GM18868 (cell line): Measurements from ENCODE around the gene DNAJC30.
"Not testable (repeated sequence)": the region's sequence is repeated elsewhere in the genome, so short reads cannot be mapped to it uniquely, and the experiment has no call there.

Source experiments
- ATAC-seq: cut with Tn5 transposase; IDR thresholded peaks from one replicate; pipeline ENCODE4 v1.9.1; 2021; ENCODE audit warnings: mild to moderate bottlenecking, moderate library complexity; ENCODE audit not compliant: unreplicated experiment

DNAJC30 gene

GRCh38 chr7:73683788-73684693 lies 788 bp upstream of the DNAJC30 start:
- ATAC-seq, result no peak

- ATAC-seq, result peak; percentile 8
These were observed 553 bp downstream of the DNAJC30 start for GRCh38 chr7:73682745-73683055.

- ATAC-seq, result no peak
These were observed 2.2 kb downstream of the DNAJC30 start for GRCh38 chr7:73681031-73681430.

- ATAC-seq, result no peak
These were observed 2.8 kb downstream of the DNAJC30 start for GRCh38 chr7:73680501-73680900.

GRCh38 chr7:73679709-73680108 lies 3.5 kb downstream of the DNAJC30 start:
- no peak for ATAC-seq

- ATAC-seq, result no peak
These were observed 4.4 kb downstream of the DNAJC30 start for GRCh38 chr7:73678862-73679261.

- ATAC-seq, result not testable (repeated sequence)
These were observed 7.2 kb downstream of the DNAJC30 start for GRCh38 chr7:73676062-73676461.

- no peak for ATAC-seq
These were observed 8.7 kb downstream of the DNAJC30 start for GRCh38 chr7:73674468-73675124.

GRCh38 chr7:73671857-73672445 lies 11.3 kb downstream of the DNAJC30 start:
- no peak for ATAC-seq

- no peak for ATAC-seq
These were observed 12.0 kb downstream of the DNAJC30 start for GRCh38 chr7:73671322-73671661.

- no peak for ATAC-seq
These were observed 13.3 kb downstream of the DNAJC30 start for GRCh38 chr7:73669858-73670385.

GRCh38 chr7:73669288-73669701 lies 14.0 kb downstream of the DNAJC30 start:
- no peak for ATAC-seq

GRCh38 chr7:73668886-73669230 lies 14.4 kb downstream of the DNAJC30 start:
- ATAC-seq, result no peak

GRCh38 chr7:73668103-73668885 lies 15.0 kb downstream of the DNAJC30 start:
- no peak for ATAC-seq

GRCh38 chr7:73667344-73668102 lies 15.7 kb downstream of the DNAJC30 start, which contains the start of gene VPS37D:
TSS of gene VPS37D (plus strand) at chr7:73667831. CDS start at chr7:73667959, 128 bp downstream.
- peak; percentile 94 for ATAC-seq

GRCh38 chr7:73663033-73663432 lies 20.2 kb downstream of the DNAJC30 start:
- ATAC-seq, result no peak

- not testable (repeated sequence) for ATAC-seq
These were observed 22.7 kb downstream of the DNAJC30 start for GRCh38 chr7:73660594-73660993.

GRCh38 chr7:73659983-73660382 lies 23.3 kb downstream of the DNAJC30 start:
- ATAC-seq, result no peak

GRCh38 chr7:73655309-73655708 lies 27.9 kb downstream of the DNAJC30 start:
- not testable (repeated sequence) for ATAC-seq

GRCh38 chr7:73652541-73652949 lies 30.7 kb downstream of the DNAJC30 start:
- ATAC-seq, result no peak
